Measurements from ENCODE around the gene SV2C.

The SV2C gene

DNA sequence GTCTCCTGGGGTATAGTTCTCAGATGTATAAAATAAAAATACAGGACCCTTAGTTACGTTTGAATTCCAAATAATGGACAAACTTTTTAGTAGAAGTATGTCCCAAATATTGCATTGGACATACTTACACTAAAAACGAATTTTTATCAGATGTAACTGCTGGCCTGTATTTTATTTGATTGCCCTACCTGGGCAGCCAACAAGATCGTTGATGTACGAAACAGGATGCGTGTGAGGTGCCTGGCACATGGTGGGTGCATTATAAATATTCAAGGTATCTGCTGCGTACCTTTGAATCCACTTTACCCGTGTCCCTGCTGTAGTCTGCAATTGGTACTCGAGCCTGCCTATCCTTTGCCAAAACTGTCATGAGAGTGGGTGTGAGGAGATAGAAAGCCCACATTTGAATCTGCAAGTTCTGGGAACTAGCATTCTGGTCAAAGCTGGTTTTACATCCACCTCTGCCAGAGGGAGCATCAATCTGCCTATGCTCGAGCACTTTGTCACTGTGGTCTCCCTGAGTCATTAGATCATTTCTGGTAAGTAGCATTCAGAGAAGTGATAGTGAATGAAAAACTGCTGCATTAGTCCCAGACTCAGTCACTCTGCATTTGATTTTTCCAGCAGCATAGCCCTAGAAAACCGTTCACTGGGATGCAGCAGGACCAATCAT, 186.2 kb downstream of the SV2C start:
- peaks cover 0 to 5% (median 0%) of the 10 kb centered on the region in 5 experiments for H3K9me3 ChIP-seq (ENCODE audit: control extremely low read depth in 1 of 5, control insufficient read depth in 4 of 5, insufficient read depth in 2 of 5, low read depth in 1 of 5, low read length in 4 of 5)
- no peak overlapping the region for H3K27ac ChIP-seq (ENCODE audit: insufficient read depth in 1 of 2, low read depth in 1 of 2, low read length in 2 of 2, poor library complexity in 1 of 2, severe bottlenecking in 2 of 2)
- 66% methylated on average over 8 of the region's 10 CpGs for WGBS (ENCODE audit: insufficient coverage)
- H3K27me3 ChIP-seq (replicated peaks in 2 of 5; ENCODE audit: control insufficient read depth in 4 of 5, insufficient read depth in 5 of 5, low read length in 4 of 5), result no peaks in the 10 kb centered on the region
- POLR2A ChIA-PET, result no interaction called here
- no peaks in the 10 kb centered on the region for H3K36me3 ChIP-seq (ENCODE audit: control insufficient read depth in 4 of 4, insufficient read depth in 4 of 4, low read length in 3 of 4)
- CTCF ChIA-PET, result interaction anchor here (1.0 to 1.6 kb wide), 2 partner anchors 11 to 275 kb away, joined by 3 to 5 read pairs; no protein-coding TSS in a partner anchor
- H3K4me3 ChIP-seq (ENCODE audit: control insufficient read depth in 1 of 7, extremely low read depth in 1 of 7, insufficient read depth in 4 of 7, low read depth in 2 of 7, low read length in 6 of 7), result no peak overlapping the region
- peaks cover 13 to 41% (median 28%) of the 10 kb centered on the region in 4 experiments for H3K4me1 ChIP-seq (ENCODE audit: control extremely low read depth in 1 of 4, control insufficient read depth in 4 of 4, insufficient read depth in 4 of 4, low read length in 3 of 4)
- peak in 2 of 3 donors; percentile 30 to 48 for DNase-seq

- Histone ChIP-seq H3K27ac (ENCODE audit: insufficient read depth in 1 of 2, low read depth in 1 of 2, low read length in 2 of 2, poor library complexity in 1 of 2, severe bottlenecking in 2 of 2) (no peak overlapping the region), H3K9me3 (ENCODE audit: control extremely low read depth in 1 of 5, control insufficient read depth in 4 of 5, insufficient read depth in 2 of 5, low read depth in 1 of 5, low read length in 4 of 5) (no peaks in the 10 kb centered on the region), H3K4me3 (ENCODE audit: control insufficient read depth in 1 of 7, extremely low read depth in 1 of 7, insufficient read depth in 4 of 7, low read depth in 2 of 7, low read length in 6 of 7) (no peak overlapping the region), H3K36me3 (ENCODE audit: control insufficient read depth in 4 of 4, insufficient read depth in 4 of 4, low read length in 3 of 4) (no peaks in the 10 kb centered on the region), H3K27me3 (replicated peaks in 2 of 5; ENCODE audit: control insufficient read depth in 4 of 5, insufficient read depth in 5 of 5, low read length in 4 of 5) (no peaks in the 10 kb centered on the region), H3K4me1 (ENCODE audit: control extremely low read depth in 1 of 4, control insufficient read depth in 4 of 4, insufficient read depth in 4 of 4, low read length in 3 of 4) (peaks cover 17 to 45% (median 31%) of the 10 kb centered on the region in 4 experiments)
- ChIA-PET CTCF (interaction anchor here (1.0 to 1.3 kb wide), 2 partner anchors 39 to 274 kb away, joined by 3 to 4 read pairs; no protein-coding TSS in a partner anchor), POLR2A (no interaction called here)
- WGBS (ENCODE audit: insufficient coverage), result 0% methylated on average over 1 of the region's 1 CpG
- DNase-seq, result peak in 2 of 3 donors; percentile 55 to 67
Observed at GRCh38 chr5:76269932-76270610, 186.9 kb downstream of the SV2C start.

- POLR2A ChIA-PET, result interaction anchor here (1.0 kb wide), 1 partner anchor 150 kb away, joined by 3 read pairs; no protein-coding TSS in a partner anchor
- no peak overlapping the region for H3K27ac ChIP-seq (ENCODE audit: insufficient read depth in 1 of 2, low read depth in 1 of 2, low read length in 2 of 2, poor library complexity in 1 of 2, severe bottlenecking in 2 of 2)
- CTCF ChIA-PET, result interaction anchor here (1.1 to 2.3 kb wide), 6 partner anchors 12 to 60 kb away, joined by 3 to 8 read pairs (median 4); no protein-coding TSS in a partner anchor
- H3K4me1 ChIP-seq (ENCODE audit: control extremely low read depth in 1 of 4, control insufficient read depth in 4 of 4, insufficient read depth in 4 of 4, low read length in 3 of 4), result peaks cover 17 to 48% (median 31%) of the 10 kb centered on the region in 4 experiments
- no peaks in the 10 kb centered on the region for H3K27me3 ChIP-seq (replicated peaks in 2 of 5; ENCODE audit: control insufficient read depth in 4 of 5, insufficient read depth in 5 of 5, low read length in 4 of 5)
- H3K9me3 ChIP-seq (ENCODE audit: control extremely low read depth in 1 of 5, control insufficient read depth in 4 of 5, insufficient read depth in 2 of 5, low read depth in 1 of 5, low read length in 4 of 5), result no peaks in the 10 kb centered on the region
- no peak for DNase-seq
- H3K4me3 ChIP-seq (ENCODE audit: control insufficient read depth in 1 of 7, extremely low read depth in 1 of 7, insufficient read depth in 4 of 7, low read depth in 2 of 7, low read length in 6 of 7), result no peak overlapping the region
- H3K36me3 ChIP-seq (ENCODE audit: control insufficient read depth in 4 of 4, insufficient read depth in 4 of 4, low read length in 3 of 4), result no peaks in the 10 kb centered on the region
Observed at GRCh38 chr5:76271836-76272235, 188.7 kb downstream of the SV2C start.

- CTCF ChIA-PET, result interaction anchor here (0.8 to 2.3 kb wide), 11 partner anchors 10 to 199 kb away, joined by 3 to 8 read pairs (median 3); no protein-coding TSS in a partner anchor
- 0% methylated on average over 5 of the region's 8 CpGs for WGBS (ENCODE audit: insufficient coverage)
- Histone ChIP-seq H3K4me1 (ENCODE audit: control extremely low read depth in 1 of 4, control insufficient read depth in 4 of 4, insufficient read depth in 4 of 4, low read length in 3 of 4) (peaks cover 17 to 59% (median 40%) of the 10 kb centered on the region in 4 experiments), H3K36me3 (ENCODE audit: control insufficient read depth in 4 of 4, insufficient read depth in 4 of 4, low read length in 3 of 4) (no peaks in the 10 kb centered on the region), H3K27me3 (replicated peaks in 2 of 5; ENCODE audit: control insufficient read depth in 4 of 5, insufficient read depth in 5 of 5, low read length in 4 of 5) (no peaks in the 10 kb centered on the region), H3K4me3 (ENCODE audit: control insufficient read depth in 1 of 7, extremely low read depth in 1 of 7, insufficient read depth in 4 of 7, low read depth in 2 of 7, low read length in 6 of 7) (peak overlapping the region in 4 of 7 experiments; percentile 9 to 45 (median 12)), H3K9me3 (ENCODE audit: control extremely low read depth in 1 of 5, control insufficient read depth in 4 of 5, insufficient read depth in 2 of 5, low read depth in 1 of 5, low read length in 4 of 5) (no peaks in the 10 kb centered on the region), H3K27ac (ENCODE audit: insufficient read depth in 1 of 2, low read depth in 1 of 2, low read length in 2 of 2, poor library complexity in 1 of 2, severe bottlenecking in 2 of 2) (no peak overlapping the region)
- peak; percentile 31 to 77 (median 60) for DNase-seq
- POLR2A ChIA-PET, result interaction anchor here (1.7 kb wide), 1 partner anchor 32 kb away, joined by 5 read pairs; no protein-coding TSS in a partner anchor
Observed at GRCh38 chr5:76273206-76273885, 190.2 kb downstream of the SV2C start.

- Histone ChIP-seq H3K4me1 (ENCODE audit: control extremely low read depth in 1 of 4, control insufficient read depth in 4 of 4, insufficient read depth in 4 of 4, low read length in 3 of 4) (peaks cover 17 to 64% (median 40%) of the 10 kb centered on the region in 4 experiments), H3K9me3 (ENCODE audit: control extremely low read depth in 1 of 5, control insufficient read depth in 4 of 5, insufficient read depth in 2 of 5, low read depth in 1 of 5, low read length in 4 of 5) (no peaks in the 10 kb centered on the region), H3K27ac (ENCODE audit: insufficient read depth in 1 of 2, low read depth in 1 of 2, low read length in 2 of 2, poor library complexity in 1 of 2, severe bottlenecking in 2 of 2) (no peak overlapping the region), H3K36me3 (ENCODE audit: control insufficient read depth in 4 of 4, insufficient read depth in 4 of 4, low read length in 3 of 4) (no peaks in the 10 kb centered on the region), H3K4me3 (ENCODE audit: control insufficient read depth in 1 of 7, extremely low read depth in 1 of 7, insufficient read depth in 4 of 7, low read depth in 2 of 7, low read length in 6 of 7) (no peak overlapping the region), H3K27me3 (replicated peaks in 2 of 5; ENCODE audit: control insufficient read depth in 4 of 5, insufficient read depth in 5 of 5, low read length in 4 of 5) (no peaks in the 10 kb centered on the region)
- ChIA-PET POLR2A (interaction anchor here (1.7 kb wide), 1 partner anchor 31 kb away, joined by 5 read pairs; no protein-coding TSS in a partner anchor), CTCF (interaction anchor here (0.7 to 1.4 kb wide), 7 partner anchors 9 to 762 kb away, joined by 3 to 5 read pairs (median 4); no protein-coding TSS in a partner anchor)
- DNase-seq, result peak in 2 of 3 donors; percentile 19 to 46
Observed at GRCh38 chr5:76274571-76274970, 191.4 kb downstream of the SV2C start.

DNA sequence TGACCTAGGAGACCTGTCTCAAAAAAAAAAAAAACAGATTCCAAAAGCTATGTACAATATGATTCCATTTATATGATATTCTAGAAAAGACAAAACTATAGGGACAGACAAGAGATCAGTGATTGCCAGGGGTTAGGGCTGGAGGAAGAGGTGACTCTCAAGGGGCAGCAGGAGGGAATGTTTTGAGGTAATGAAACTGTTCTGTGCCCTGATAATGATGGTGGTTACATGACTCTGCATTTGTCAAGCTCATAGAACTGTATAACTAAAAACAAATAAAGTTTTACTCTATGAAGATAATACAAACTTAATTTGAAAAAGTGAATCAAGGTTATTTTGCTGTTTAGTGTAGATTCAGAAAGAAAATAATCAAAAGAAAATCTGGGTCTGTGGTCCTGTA, 194.6 kb downstream of the SV2C start:
- Histone ChIP-seq H3K27me3 (replicated peaks in 2 of 5; ENCODE audit: control insufficient read depth in 4 of 5, insufficient read depth in 5 of 5, low read length in 4 of 5) (no peaks in the 10 kb centered on the region), H3K36me3 (ENCODE audit: control insufficient read depth in 4 of 4, insufficient read depth in 4 of 4, low read length in 3 of 4) (no peaks in the 10 kb centered on the region), H3K4me3 (ENCODE audit: control insufficient read depth in 1 of 7, extremely low read depth in 1 of 7, insufficient read depth in 4 of 7, low read depth in 2 of 7, low read length in 6 of 7) (no peak overlapping the region), H3K4me1 (ENCODE audit: control extremely low read depth in 1 of 4, control insufficient read depth in 4 of 4, insufficient read depth in 4 of 4, low read length in 3 of 4) (peaks cover 17 to 49% (median 29%) of the 10 kb centered on the region in 4 experiments), H3K27ac (ENCODE audit: insufficient read depth in 1 of 2, low read depth in 1 of 2, low read length in 2 of 2, poor library complexity in 1 of 2, severe bottlenecking in 2 of 2) (no peak overlapping the region), H3K9me3 (ENCODE audit: control extremely low read depth in 1 of 5, control insufficient read depth in 4 of 5, insufficient read depth in 2 of 5, low read depth in 1 of 5, low read length in 4 of 5) (no peaks in the 10 kb centered on the region)
- peak; percentile 50 to 78 (median 67) for DNase-seq
- POLR2A ChIA-PET, result interaction anchor here (1.3 kb wide), 1 partner anchor 13 kb away, joined by 3 read pairs; no protein-coding TSS in a partner anchor
- CTCF ChIA-PET, result interaction anchor here (0.6 to 2.0 kb wide), 4 partner anchors 10 to 305 kb away, joined by 3 to 6 read pairs (median 3); no protein-coding TSS in a partner anchor

Measured in common myeloid progenitor, CD34-positive (primary cell).